Prostate gland (tissue), 2 donors: Measurements from ENCODE around the gene TKTL1. TPM values are rescaled to one million over a fixed set of nuclear protein-coding genes. Genes with fewer than 3 reads are reported as not detected.

ENCODE experiments used
- DNase-seq: peaks from one replicate; pipeline ENCODE4 v3.0.0-alpha.2; 2019; ENCODE audit warnings: low spot score
- H3K27ac ChIP-seq, 2 donors: fragments of 200-600 bp; sonication (generic); 2 replicates each; pipeline ENCODE4 v1.5.1; 2017 to 2019
- H3K27me3 ChIP-seq: fragments of 200-600 bp; sonication (generic); replicated peaks from 2 replicates; pipeline ENCODE4 v1.5.1; 2019; ENCODE audit not compliant: insufficient read depth
- H3K36me3 ChIP-seq, 2 donors: fragments of 200-600 bp; sonication (generic); 1 replicate in 1 of 2; 2 replicates in 1 of 2; pipeline versions ENCODE4 v1.5.1 to v1.8.1; 2017 to 2019
- H3K4me1 ChIP-seq: fragments of 200-600 bp; sonication (generic); replicated peaks from 2 replicates; pipeline ENCODE4 v1.5.1; 2019
- H3K4me3 ChIP-seq, 2 donors: fragments of 200-600 bp; sonication (generic); 2 replicates each; pipeline ENCODE4 v1.5.1; 2017 to 2019
- H3K9me3 ChIP-seq: fragments of 200-600 bp; sonication (generic); 2 replicates; pipeline ENCODE4 v1.5.1; 2017
- POLR2A ChIP-seq: fragments of 450-650 bp; IDR thresholded peaks from one replicate; pipeline ENCODE4 v1.6.1; 2016; ENCODE audit warnings: antibody characterized with exemption, mild to moderate bottlenecking
- POLR2AphosphoS5 ChIP-seq: sonication (generic); formaldehyde crosslinking; IDR thresholded peaks from one replicate; pipeline ENCODE4 v1.6.1; 2017; ENCODE audit warnings: antibody characterized with exemption
- WGBS: methylation state at CpG from one replicate; pipeline ENCODE4 v1.1.5; 2018; 5-methylcytosine and 5-hydroxymethylcytosine counted together
- intact Hi-C: fragments of 100-400 bp; cut with DNase I; formaldehyde crosslinking; loops from one replicate; pipeline ENCODE4 v1.14.2; 2022
- total RNA-seq, 2 donors: library from RNA; depleted of rRNA; stranded (reverse); fragments of >200 nt; gene quantifications; one replicate each; pipeline ENCODE4 v1.1.0, GENCODE V29; 2016
- TF ChIP-seq, protein P1 (sequence below), 4 experiments: fragments of 200-600 bp in 2 of 4; fragments of 450-650 bp in 2 of 4; sonication (generic) in 2 of 4; IDR thresholded peaks; 1 replicate in 3 of 4; 2 replicates in 1 of 4; pipeline ENCODE4 v1.5.1; 2016 to 2019; ENCODE audit warnings: antibody characterized with exemption in 4 of 4, mild to moderate bottlenecking in 2 of 4, moderate library complexity in 2 of 4

The TKTL1 gene
- total RNA-seq, 2 donors from 2014 or later, result 113 TPM; not detected in 1

DNA sequence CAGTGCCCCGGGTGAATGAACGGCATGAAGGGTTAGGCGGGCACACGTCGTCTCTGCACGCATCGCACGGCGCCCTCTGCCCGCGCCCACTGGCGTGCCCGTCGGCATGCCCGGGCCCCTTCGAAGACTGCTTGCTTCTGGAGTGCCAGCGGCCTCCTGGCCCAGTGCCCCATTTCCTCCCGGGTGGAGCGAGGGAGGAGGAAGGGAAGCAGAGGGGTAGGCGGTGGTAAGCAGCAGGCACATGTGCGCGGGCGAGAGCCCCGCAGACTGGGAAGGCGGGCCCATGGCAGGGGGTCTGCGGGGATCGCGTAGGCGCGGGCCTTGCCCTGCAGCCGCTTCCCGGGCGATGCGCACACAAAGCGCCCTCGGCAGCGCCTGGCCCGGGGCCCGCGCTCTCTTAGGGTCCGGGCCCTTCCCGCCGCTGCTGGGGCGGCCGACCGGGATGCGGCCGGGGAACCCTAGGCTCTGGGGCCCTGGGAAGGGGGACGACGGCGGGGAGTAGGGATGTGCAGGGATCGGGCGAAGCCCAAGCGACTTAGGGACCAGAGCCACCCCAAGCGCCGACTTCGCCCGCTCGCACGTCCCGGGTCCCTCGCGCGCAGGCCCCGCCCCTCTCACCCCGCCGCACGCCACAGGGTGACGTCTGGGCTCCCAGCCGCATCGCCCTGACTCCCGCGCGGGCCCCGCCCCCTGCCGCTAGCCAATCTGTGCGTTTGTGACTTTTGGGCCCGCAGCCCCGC is 82.6 kb downstream of the TKTL1 start:
- H3K36me3 ChIP-seq, result no peaks in the 10 kb centered on the region
- no peaks in the 10 kb centered on the region for H3K4me1 ChIP-seq
- intact Hi-C loops, result no loop called here
- H3K27me3 ChIP-seq, result no peaks in the 10 kb centered on the region
- TF ChIP-seq POLR2AphosphoS5, result no peak
- peak; percentile 92 for TF ChIP-seq POLR2A
- H3K4me3 ChIP-seq, result peak overlapping the region; percentile 34 to 42
- DNase-seq, result no peak
- H3K27ac ChIP-seq, result peak overlapping the region; percentile 98
- no peaks in the 10 kb centered on the region for H3K9me3 ChIP-seq
- WGBS, result 0% methylated on average over 20 of the region's 79 CpGs

DNA sequence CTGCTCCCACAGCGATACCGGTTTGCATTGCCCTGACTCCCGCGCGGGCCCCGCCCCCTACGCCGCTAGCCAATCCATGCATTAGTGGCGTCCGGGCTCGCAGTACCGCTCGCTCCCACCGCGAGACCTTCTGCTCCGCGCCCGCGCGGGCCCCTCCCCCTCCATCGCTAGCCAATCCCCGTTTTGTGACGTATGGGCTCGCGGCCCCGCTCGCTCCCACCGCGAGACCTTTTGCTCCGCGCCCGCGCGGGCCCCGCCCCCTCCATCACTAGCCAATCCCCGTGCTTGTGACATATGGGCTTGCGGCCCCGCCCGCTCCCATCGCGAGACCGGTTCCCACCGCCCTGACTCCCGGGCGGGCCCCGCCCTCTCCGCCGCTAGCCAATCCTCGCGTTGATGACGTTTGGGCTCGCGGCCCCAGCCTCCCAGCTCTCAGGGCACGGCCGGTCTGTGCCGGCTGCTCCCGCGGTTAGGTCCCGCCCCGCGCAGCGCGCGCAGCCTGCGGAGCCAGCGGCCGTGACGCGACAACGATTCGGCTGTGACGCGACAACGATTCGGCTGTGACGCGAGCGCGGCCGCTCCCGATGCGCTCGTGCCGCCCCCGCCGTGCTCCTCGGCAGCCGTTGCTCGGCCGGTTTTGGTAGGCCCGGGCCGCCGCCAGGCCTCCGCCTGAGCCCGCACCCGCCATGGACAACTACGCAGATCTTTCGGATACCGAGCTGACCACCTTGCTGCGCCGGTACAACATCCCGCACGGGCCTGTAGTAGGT is 83.4 kb downstream of the TKTL1 start, which contains the start of gene EMD:
Gene EMD (plus strand): TSS at position 497 of the 770 bp plus-strand sequence. CDS start 190 bp downstream, at position 687.
- H3K27me3 ChIP-seq, result no peaks in the 10 kb centered on the region
- peak; percentile 88 for TF ChIP-seq POLR2A
- peak; percentile 79 for TF ChIP-seq POLR2AphosphoS5
- TF ChIP-seq, protein P1, sequence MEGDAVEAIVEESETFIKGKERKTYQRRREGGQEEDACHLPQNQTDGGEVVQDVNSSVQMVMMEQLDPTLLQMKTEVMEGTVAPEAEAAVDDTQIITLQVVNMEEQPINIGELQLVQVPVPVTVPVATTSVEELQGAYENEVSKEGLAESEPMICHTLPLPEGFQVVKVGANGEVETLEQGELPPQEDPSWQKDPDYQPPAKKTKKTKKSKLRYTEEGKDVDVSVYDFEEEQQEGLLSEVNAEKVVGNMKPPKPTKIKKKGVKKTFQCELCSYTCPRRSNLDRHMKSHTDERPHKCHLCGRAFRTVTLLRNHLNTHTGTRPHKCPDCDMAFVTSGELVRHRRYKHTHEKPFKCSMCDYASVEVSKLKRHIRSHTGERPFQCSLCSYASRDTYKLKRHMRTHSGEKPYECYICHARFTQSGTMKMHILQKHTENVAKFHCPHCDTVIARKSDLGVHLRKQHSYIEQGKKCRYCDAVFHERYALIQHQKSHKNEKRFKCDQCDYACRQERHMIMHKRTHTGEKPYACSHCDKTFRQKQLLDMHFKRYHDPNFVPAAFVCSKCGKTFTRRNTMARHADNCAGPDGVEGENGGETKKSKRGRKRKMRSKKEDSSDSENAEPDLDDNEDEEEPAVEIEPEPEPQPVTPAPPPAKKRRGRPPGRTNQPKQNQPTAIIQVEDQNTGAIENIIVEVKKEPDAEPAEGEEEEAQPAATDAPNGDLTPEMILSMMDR (IDR thresholded peaks at IDR 0.05), result peak in 2 of 4 experiments; percentile 18 to 54
- peak within 1 kb of the TSS; percentile 67 to 73 for H3K4me3 ChIP-seq
- intact Hi-C loops, result no loop called here
- no peaks in the 10 kb centered on the region for H3K36me3 ChIP-seq
- H3K4me1 ChIP-seq, result no peaks in the 10 kb centered on the region
- 0% methylated on average over 24 of the region's 103 CpGs for WGBS
- peak within 1 kb of the TSS; percentile 98 for H3K27ac ChIP-seq
- DNase-seq, result peak; percentile 95
- H3K9me3 ChIP-seq, result no peaks in the 10 kb centered on the region

DNA sequence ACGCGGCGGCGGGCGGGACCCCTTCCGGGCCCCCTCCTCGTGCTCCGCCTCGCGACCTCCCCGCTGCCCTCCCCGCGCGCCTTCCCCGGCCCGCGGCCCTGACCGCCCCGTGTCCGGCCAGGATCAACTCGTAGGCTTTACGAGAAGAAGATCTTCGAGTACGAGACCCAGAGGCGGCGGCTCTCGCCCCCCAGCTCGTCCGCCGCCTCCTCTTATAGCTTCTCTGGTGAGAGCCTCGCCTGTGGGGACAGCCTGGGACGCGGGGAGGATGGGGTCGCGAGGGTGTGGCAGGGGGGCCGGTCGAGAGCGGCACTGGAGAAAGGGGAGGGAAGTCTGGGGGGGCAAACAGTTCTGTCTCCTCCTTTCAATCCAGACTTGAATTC is 84.0 kb downstream of the TKTL1 start:
- no peaks in the 10 kb centered on the region for H3K4me1 ChIP-seq
- no peaks in the 10 kb centered on the region for H3K27me3 ChIP-seq
- WGBS, result 2% methylated on average over 14 of the region's 38 CpGs
- no peaks in the 10 kb centered on the region for H3K36me3 ChIP-seq
- H3K4me3 ChIP-seq, result peak overlapping the region; percentile 67 to 73
- no peak for DNase-seq
- H3K9me3 ChIP-seq, result no peaks in the 10 kb centered on the region
- intact Hi-C loops, result no loop called here
- H3K27ac ChIP-seq, result peak overlapping the region; percentile 95 to 97
- TF ChIP-seq POLR2A (no peak), POLR2AphosphoS5 (no peak)
- TF ChIP-seq, protein P1 (IDR thresholded peaks at IDR 0.05), result no peak

Other genes with a start within 250 kb of the TKTL1 start
- gene MECP2, start 198.1 kb upstream of the TKTL1 start, total RNA-seq, result 10 to 100 TPM; 54.4 to 85.2 TPM
- gene OPN1LW, start 151.6 kb upstream of the TKTL1 start, total RNA-seq, result not detected
- not detected for gene OPN1MW, start 113.2 kb upstream of the TKTL1 start, total RNA-seq
- not detected for gene OPN1MW2, start 76.0 kb upstream of the TKTL1 start, total RNA-seq
- not detected for gene OPN1MW3, start 38.2 kb upstream of the TKTL1 start, total RNA-seq
- 1 to 10 TPM in 1 of 2 donors, not detected in 1; 1.5 TPM for gene TEX28, start 671 bp upstream of the TKTL1 start, total RNA-seq
- gene FLNA, start 78.8 kb downstream of the TKTL1 start, total RNA-seq, result 1,000 to 10,000 TPM; 1,711 to 2,337 TPM
- 10 to 100 TPM; 61.4 to 66.1 TPM for gene EMD, start 83.5 kb downstream of the TKTL1 start, total RNA-seq
- gene RPL10, start 102.6 kb downstream of the TKTL1 start, total RNA-seq, result 1,000 to 10,000 TPM; 3,702 to 5,500 TPM
- 10 to 100 TPM; 36.8 to 70.7 TPM for gene DNASE1L1, start 113.5 kb downstream of the TKTL1 start, total RNA-seq
- 10 to 100 TPM; 25.7 to 56.5 TPM for gene TAFAZZIN, start 115.7 kb downstream of the TKTL1 start, total RNA-seq
- gene ATP6AP1, start 132.9 kb downstream of the TKTL1 start, total RNA-seq, result 100 to 1,000 TPM; 110 to 149 TPM
- gene GDI1, start 141.4 kb downstream of the TKTL1 start, total RNA-seq, result 100 to 1,000 TPM in 1 of 2 donors, 10 to 100 TPM in 1; 52.9 to 148 TPM
- gene FAM50A, start 148.3 kb downstream of the TKTL1 start, total RNA-seq, result 10 to 100 TPM; 32.9 to 35.8 TPM
- 10 to 100 TPM; 15.7 to 21.0 TPM for gene PLXNA3, start 162.5 kb downstream of the TKTL1 start, total RNA-seq
- 10 to 100 TPM; 39.1 to 44.2 TPM for gene LAGE3, start 183.5 kb downstream of the TKTL1 start, total RNA-seq
- 10 to 100 TPM; 31.9 to 53.7 TPM for gene UBL4A, start 190.8 kb downstream of the TKTL1 start, total RNA-seq
- gene SLC10A3, start 194.8 kb downstream of the TKTL1 start, total RNA-seq, result 10 to 100 TPM; 28.0 to 45.6 TPM
- 10 to 100 TPM; 52.0 to 72.7 TPM for gene FAM3A, start 220.4 kb downstream of the TKTL1 start, total RNA-seq